NCI-H748 (cell line): ENCODE results near the gene SACM1L.

ENCODE experiments used
- DNase-seq: peaks from one replicate; lab custom pipeline; 2025; ENCODE audit not compliant: unreplicated experiment; lab: John Stamatoyannopoulos, UW

The SACM1L gene

GRCh38 chr3:45781841-45782240 is 92.6 kb downstream of the SACM1L start:
- no peak for DNase-seq

DNA sequence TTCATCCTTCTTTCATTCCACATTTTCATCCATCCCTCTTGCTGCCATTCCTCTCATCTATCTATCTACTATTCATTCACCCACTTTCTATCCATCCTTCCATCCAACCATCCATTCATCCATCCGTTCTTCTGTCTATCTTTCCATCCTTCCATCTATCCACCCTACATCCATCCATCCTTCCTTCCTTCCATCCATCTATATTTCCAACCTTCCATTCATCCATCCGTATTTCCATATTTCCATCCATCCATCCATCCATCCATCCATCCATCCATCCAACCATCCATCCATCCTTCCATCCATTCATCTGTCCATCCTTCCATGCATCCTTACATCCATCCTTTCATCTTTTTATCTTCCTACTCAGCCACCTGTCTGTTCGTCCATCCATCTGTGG is 93.2 kb downstream of the SACM1L start:
- DNase-seq = no peak

GRCh38 chr3:45783667-45784066 is 94.5 kb downstream of the SACM1L start:
- no peak for DNase-seq

- no peak for DNase-seq
Observed at GRCh38 chr3:45785605-45786150, 96.5 kb downstream of the SACM1L start.

DNA sequence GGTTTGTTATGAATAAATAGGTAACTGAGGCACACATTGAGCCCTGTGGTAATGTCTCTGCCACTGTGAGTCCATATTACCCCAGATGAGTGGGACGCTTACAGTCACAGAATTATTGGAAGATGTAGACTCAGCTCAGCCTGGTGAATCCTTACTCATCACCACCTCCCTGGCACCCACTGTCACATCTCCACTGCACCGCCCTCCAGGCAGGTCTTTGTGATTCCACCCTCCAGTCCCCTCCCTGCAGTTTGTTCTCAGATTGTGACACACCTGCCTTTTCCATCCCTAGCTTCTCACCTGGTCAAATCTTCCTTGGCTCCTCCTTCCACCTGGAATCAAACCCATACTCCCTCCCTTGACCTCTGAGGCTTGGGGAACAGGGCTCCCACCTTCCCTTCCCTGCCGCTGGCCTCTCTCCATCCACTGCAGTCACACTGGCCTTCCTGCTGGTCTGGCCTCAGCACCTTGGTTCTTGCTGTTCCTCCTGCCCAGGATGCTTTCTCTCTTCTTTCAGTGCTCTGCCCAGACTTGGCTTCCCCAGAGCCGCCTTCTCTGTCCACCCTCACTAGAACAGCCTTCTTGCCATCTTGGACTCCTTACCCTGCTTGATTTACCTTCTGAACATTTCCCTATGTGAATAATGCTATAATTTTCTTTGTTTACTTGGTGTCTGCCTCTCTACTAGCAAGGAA is 97.8 kb downstream of the SACM1L start:
- DNase-seq = peak; percentile 74

GRCh38 chr3:45787551-45787950 is 98.4 kb downstream of the SACM1L start:
- DNase-seq = peak; percentile 20

- no peak for DNase-seq
Observed at GRCh38 chr3:45789235-45789812, 100.1 kb downstream of the SACM1L start.

- DNase-seq = no peak
Observed at GRCh38 chr3:45790596-45790995, 101.4 kb downstream of the SACM1L start.

- no peak for DNase-seq
Observed at GRCh38 chr3:45792036-45792435, 102.8 kb downstream of the SACM1L start.

DNA sequence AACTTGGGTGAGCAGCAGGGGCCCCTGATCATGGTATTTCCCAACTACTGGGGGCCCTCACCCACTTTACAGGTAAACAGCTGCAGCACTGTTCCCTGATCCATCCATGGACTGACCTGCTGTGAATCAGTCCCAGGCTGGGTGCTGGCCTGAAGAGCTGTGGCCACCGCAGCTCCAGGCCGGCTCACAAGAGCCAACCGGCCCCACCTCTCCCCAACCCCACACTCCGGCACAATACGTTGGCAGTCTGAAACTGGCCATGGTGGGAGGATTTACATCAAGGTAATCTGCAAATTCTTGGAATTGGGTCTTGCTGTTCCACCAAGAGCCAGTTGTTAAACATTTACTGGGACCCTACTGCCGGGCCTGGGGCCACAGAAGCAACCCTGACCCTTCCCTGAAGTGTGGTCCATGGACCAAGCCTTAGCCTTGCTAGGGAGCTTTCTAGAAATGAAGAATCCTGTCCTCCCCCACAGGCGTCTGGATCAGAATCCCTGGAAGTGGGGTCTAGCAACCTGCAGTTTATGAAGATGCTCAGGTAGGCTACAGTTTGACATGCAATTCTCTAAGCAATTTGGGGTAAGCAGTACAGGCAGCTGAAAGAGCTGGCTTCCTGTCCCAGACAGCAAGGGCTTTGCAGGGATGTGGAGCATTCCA is 103.4 kb downstream of the SACM1L start:
- no peak for DNase-seq

GRCh38 chr3:45793482-45794176 is 104.4 kb downstream of the SACM1L start:
- DNase-seq = no peak

DNA sequence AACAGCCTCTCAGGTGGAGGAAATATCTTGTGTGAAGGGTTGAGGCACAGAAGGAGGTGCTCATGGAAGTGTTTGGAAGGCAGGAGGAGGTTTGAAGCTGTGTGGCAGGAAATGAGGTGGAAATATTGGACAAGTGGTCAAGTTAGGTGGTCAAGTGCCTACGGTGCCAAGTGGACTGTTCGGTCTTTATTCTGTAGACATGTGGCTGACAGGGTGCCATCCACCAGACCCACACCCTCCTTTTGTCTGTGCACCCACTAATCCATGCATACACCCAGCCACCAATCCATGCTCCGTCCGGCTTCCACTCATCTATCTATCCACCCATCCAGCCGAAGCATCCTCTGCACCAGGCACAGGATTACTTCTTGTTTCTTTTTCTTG is 105.0 kb downstream of the SACM1L start:
- no peak for DNase-seq

GRCh38 chr3:45794660-45795059 is 105.5 kb downstream of the SACM1L start:
- no peak for DNase-seq
